Activated CD4-positive, alpha-beta T cell treated with anti-CD3 and anti-CD28 coated beads, Interleukin-2, amount 50 U/mL, for 1 hour (primary cell): ENCODE data around the gene DNAL1.

Source experiments
- DNase-seq: peaks from one replicate; pipeline ENCODE4 v3.0.0-alpha.2; 2020

The DNAL1 gene

DNA sequence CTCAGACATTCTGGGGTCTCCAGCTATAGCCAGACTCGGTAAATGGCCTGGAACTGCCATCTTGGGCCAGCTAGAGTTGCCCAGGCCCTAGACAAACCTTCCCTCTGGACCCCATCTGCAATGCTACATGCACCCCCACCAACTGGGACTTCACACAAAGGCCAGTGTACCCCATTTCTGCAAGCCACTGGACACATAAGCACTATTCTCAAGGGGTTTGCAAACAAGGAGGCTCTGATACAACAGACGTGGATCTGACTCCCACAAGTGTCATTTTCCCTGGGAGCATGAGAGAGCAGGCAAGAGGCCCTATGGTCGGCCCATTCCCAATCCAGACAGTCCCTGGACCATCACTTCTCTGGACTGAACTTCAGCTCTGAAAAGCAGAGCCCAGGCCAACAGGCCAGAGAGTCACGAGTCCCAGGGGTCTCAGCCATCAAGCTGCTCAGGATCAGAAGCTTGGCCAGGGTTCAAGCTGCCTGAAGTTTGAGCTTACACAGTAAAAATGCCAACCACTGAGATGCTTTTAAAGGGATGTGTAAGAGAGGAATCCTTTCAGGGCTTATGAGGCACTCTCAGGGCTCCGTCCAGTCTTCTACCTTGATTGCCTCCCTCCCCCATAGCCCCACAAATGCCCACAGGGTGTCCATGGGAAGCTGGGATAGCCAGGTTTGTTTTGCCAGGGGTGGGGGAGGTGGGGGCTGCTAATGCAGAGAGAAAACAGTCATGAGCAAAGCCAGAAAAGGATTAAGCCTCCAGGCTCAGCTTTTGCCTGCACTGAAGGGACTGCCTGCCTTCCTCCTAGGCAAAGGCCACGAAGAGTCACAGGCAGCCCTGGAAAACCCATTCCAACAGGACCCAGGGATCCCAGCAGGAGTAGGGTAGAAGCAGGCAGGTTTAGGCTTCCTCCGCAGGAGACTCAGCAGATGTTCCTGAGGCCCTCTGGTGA lies 101.1 kb downstream of the DNAL1 start:
- DNase-seq: no peak

DNA sequence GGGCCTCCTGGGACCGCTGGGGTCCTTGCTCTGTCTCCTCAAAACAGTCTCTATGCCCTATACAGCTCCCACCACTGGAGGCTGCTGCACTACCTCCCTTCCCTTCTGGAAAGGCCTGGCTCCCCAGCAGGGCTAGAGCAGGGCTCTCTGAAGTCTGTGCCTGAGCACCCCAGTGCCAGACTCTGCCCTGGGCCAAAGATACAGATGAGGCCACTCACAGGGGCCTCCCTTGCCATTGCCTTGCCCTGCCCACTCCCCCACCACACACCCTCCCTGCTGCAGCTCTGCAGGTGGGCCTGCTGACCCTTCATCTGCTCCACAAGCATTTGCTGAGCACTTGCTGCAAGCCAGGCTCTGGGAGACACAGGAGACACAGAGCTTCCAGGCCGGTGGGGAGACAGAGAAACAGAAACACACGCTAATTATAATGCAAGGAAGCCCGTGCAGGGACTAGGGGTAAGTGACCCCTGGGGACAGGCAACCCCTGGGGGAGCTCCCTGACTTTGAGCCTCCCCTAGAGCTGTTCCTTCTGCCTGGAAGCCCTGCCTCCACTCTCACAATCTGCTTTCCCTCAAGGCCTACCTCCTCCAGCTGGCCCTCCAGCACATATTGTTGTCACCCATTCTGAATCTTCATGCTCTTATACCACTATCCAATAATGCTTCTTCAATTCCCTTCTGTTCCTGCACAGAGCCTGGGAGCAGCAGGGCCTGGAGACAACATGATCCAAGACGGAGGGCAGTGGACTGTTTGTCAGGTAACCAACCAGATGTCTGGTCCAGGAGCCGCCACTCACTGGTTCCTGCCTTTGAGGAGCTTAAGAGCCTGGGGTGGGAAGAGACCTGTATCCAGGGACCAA lies 102.0 kb downstream of the DNAL1 start:
- no peak for DNase-seq

DNA sequence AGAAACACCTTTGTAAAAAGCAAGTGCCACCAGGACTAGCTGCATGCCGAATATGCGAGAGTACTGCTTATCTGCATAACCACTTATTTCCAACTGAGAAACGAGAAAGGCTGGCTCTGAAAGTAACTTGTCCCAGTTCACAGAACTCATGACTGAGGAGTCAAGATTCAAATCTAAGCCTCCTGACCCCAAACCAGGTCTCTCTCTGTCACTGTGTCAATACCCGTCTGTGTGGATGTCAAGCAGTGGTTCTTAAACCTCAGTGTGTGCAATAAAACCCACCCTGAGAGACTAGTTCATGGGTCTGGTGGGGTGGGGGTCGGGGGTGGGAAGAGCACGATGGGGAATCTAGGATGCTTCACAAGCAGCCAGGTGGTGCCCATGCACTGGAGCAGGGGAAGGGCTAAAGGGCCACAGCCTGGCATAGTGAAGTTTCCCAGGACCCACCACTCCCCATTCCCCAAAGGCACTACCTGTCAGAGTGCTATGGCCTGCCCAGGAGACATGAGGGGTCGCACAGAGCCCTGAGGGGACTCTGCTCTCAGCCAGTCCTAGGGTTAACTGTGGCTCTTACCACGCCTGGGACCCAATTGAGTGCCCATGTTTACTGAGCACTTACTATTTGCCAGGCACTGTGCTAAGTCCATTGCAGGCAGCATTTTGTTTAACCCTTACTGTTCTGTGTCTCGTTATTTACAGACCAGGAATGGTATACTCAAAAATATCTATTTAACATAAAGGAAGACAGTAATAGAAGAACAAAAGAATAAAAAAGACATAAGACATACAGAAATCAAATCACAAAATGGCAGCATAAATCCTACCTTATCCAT lies 102.8 kb downstream of the DNAL1 start:
- no peak for DNase-seq

DNA sequence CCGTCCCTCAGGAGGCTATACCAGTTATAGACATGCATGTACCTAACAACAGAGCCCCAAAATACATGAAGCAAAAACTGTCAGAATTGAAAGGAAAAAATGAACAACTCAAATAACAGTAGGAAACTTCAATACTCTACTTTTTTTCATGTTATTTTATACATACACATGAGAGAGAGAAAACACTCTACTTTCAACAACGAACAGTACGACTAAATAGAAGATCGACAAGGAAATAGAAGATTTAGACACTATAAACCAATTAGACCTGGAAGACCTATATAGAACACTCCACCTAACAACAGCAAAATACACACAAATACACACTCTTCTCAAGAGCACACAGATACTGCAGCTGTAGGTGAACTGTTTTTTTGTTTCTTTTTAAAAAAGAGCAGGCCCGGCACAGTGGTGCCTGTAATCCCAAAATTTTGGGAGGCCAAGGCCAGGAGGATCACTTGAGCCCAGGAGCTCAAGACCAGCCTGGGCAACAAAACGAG lies 104.1 kb downstream of the DNAL1 start:
- DNase-seq: no peak

DNA sequence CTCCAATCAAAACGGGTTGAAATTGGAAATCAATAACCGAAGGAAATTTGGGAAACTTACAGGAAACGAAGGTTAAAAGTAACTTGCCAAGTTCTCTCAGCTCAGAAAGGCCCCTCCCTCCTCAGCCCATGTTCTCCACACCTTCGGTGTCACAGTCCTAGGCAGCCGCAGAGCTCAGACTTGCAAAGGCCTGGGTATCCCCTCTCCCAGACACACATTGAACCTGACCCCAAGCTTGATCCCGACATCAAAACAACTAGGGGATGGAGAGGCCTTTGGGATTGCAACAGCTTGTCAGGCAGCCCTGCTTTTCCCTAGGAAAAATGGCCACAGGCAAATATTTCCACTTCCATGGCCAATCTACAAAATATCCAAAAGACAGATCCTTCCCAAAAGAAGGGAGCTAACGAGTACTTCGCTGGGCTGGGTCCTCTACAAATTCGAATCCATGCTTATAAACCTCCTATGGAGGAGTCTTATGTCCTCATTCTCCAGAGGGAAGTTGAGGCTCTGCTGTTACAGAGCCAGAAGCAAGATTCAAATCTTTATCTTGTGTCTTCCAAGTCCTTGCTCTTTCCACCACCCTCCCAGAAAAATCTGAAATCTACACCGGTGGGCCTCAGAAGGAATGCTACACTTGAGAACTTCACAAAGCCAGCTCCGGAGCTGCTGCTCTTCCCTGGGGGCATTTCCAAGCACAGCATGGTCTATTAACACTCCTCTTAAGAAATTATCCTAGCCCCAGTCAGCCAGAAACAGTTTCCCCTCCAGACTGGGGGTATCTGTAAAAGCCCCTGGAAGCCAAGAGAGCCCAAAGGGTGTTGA lies 105.1 kb downstream of the DNAL1 start:
- no peak for DNase-seq

DNA sequence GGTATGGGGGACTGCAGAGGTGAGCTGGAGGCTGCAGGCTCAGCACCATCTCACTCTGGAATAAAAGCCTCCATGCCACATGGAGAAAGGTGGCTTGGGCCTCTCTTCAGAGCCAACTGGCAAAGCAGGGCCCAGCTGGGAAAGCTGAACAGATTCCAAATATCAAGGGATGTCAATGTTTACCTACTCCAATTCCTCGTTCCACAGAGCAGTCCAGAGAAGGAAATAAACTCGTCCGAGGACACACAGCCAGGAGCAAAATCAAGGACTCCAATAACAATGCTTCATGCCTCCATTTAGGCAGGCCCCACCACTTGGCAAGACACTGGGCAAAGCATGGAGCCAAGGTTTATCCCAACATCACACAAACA lies 105.7 kb downstream of the DNAL1 start:
- no peak for DNase-seq

DNA sequence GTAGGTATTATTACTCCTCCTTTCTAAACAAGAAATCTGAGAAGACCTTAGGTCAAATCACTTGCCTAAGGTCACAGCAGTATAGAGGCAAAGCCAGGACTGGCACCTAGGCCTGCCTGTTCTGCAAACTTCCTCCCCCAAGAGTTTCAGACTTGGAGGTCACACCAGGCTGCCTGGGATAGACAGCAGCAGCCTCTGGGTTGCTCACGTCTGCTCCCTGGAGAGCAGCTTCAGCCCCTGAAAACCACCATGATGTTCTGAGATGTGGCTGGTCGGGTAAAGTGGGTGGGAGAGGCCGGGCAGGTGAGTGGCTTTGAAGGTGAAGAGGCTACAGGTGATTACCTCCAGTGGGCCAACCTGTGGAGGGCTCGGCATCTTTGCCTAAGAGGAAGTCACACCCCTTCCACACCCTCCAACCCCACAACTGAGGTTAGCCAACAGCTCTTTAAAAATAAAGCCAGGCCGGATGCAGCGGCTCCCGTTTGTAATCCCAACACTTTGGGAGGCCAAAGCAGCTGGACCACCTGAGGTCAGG lies 106.4 kb downstream of the DNAL1 start:
- no peak for DNase-seq

DNA sequence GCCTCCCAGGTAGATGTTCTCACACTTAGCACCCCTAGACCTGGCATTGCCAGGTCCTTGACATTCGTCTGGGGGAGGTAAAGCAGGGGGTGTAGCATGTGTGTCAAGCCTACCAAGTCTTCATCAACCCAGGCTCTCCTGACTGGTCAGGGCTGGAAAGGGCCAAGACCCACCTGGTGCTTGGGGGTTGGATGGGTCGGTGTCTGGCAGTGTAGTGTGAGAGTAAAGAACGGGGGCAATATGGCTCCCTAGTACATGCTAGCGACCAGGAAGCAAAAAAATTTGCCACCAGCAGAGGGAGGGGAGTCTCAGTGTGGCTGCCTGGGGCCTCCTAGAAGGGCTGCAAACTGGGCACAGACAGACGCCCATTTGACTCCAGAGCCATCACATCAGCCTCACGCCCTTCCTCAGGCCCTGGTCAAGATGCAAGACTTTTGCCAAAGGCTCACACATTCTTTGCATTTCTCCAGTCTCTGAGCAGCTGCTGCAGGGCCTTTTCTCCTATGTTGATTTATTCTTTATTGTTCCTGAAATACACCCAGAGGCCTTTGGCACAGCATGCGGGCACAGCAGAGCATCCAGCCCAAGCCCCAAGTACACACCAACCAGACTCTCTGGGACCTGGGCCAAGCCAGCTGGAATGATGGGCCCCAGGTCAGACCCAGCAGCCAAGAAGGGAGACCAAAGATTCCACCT lies 107.7 kb downstream of the DNAL1 start:
- DNase-seq: peak; percentile 56
